Measurements from ENCODE around the gene PRRC2B.

DNA sequence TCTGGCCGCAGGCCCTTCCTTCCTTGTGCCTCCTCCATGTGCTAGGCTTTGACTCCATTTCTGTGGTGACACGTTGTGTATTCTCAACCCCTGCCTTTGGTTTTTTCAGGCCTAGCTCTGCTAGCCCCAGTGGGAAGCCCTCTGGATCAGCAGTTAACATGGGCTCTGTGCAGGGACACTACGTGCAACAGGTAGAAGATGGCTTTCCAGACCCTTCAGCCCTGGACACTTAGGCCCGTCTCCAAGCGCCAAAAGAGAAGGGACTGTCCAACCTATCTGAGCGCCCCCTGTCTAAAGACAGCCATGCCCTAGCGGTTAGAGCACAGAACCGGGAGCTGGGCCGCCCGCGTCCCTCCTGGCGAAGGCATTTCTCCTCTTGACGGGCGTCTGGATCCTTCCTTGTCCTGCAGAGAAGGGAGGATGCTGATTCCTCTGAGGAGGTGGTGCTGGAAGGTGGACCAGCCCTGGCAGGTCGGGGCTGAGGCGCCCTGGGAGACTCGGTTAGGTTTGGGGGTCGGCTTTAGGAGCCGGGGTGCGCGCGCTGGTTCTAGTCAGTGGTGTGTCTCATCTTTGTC lies 100.5 kb downstream of the PRRC2B start:
- TF ChIP-seq POLR2A (IDR thresholded peaks at IDR 0.05; ENCODE audit: low read depth, low read length) (no peak), POLR2AphosphoS5 (IDR thresholded peaks at IDR 0.05; ENCODE audit: low read depth, low read length) (no peak), SPI1 (IDR thresholded peaks at IDR 0.05; ENCODE audit: low read depth, low read length) (no peak), TAF1 (IDR thresholded peaks at IDR 0.05; ENCODE audit: low read depth, low read length) (no peak)

Measured in GM12891 (cell line).